HG03342 (cell line): ENCODE data around the gene PRM1.

Experiments used
- ATAC-seq: cut with Tn5 transposase; IDR thresholded peaks from one replicate; pipeline ENCODE4 v1.9.1; 2021; ENCODE audit warnings: mild to moderate bottlenecking, moderate library complexity; ENCODE audit not compliant: unreplicated experiment

The PRM1 gene

DNA sequence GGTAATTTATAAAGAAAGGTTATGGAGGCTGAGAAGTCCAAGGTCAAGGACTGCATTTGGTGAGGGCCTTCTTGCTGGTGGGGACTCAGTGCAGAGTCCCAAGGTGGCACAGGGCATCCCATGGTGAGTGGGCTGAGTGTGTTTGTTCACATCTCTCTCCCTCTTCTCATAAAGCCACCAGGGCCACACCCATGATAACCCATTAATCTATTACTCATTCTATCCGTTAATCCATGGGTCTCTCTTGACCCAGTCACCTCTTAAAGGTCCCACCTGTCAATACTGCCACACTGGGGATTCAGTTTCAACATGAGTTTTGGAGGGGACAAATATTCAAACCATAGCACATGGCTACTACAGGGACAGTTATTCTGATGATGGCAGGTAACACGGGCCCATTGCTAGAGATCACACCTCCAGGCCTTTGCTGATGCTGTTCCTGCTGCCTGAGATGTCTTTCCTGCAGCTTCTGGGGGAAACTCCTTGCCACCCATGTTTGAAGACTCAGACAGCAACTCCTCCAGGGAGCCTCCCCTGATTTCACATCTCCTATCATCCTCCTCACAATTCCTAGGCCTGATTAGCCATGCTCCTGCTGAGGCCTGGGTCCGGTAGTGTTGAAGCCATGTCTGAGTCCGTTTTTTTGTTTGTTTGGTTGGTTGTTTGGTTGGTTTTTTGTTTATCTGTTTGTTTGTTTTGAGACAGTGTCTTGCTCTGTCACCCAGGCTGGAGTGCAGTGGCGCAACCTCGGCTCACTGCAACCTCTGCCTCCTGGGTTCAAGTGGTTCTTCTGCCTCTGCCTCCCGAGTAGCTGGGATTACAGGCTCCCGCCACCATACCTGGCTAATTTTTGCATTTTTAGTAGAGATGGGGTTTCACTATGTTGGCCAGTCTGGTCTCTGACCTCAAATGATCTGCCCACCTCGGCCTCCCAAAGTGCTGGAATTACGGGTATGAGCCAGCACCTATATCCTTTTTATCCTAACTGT lies 41.2 kb downstream of the PRM1 start:
- no peak for ATAC-seq

DNA sequence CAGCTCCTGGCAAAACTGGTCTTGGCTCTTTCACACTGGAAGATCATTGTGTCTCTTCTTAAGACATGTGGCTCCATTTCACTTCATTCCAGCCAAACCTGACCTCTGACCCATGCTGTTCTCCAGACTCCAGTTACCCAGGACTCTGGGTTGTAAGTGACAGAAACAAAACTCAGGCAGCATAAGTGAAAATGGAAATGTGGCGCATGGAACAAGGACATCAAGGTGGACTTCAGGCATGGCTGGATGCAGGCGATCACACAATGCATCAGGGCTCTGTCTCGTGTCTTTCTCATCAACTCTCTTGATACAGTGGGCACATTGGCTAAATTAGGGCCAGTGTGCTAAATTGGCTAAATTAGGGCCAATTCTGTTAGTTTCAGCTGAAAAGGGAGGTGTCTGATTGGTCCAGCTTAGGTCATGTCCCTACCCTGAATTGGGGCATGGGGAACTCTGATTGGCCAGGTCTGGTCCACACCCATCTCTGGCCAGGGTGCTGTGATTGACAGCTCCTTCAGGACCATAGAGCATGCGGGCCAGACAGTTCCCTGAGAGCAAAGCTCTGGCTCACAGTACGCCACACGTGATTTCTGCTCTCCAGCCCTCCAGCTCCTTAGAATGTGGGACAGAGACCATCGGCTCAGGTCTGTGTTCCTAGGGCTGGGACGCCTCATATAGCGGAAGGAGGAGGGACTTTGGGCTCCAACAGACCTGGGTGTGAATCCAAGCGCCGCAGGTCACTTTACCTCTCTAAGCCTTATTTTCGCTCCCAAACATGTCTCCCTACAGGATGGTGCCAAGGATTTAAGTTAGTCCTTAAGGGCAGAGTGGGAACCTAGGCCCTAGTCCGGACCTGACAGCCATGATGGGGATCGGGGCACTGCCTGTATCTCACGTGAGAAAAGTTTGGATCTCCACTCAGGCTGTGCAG lies 42.6 kb downstream of the PRM1 start:
- no peak for ATAC-seq

DNA sequence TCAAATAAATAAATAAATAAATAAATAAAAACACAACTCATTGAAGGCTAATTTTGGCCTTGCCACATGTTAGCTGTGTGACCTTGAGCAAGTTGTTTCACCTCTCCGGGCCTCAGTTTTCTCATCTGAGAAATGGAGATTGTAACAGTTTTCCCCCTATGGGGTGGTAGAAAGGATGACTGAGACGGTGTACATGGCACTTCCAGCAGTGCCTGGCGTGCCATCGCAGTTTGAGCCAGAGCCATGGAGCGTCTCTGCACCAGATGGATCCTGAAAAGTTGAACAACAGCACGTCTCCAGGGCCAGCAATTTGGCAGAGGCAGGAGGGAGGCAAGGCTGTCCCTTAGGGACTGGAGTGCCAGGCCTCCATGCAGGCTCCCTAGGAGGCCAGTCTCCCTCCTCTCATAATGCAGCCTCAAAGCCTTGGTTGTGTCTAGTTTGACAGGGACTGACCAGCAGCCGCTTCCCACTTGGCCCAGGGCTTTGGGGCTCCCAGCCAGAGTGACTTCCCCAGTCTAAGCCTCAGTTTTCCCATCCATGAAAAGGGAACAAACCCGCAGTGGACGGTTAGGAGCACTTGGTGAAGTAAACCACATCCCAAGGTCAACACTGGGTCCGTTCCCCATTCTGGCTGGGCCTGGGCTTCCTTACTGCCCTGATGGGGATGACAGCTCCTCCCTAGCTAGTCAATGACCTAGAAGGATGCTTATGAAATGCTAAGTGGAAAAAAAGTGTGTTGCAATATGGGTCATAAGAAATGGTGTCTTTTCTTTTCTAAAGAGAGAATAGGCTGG lies 44.5 kb downstream of the PRM1 start:
- ATAC-seq, result no peak

DNA sequence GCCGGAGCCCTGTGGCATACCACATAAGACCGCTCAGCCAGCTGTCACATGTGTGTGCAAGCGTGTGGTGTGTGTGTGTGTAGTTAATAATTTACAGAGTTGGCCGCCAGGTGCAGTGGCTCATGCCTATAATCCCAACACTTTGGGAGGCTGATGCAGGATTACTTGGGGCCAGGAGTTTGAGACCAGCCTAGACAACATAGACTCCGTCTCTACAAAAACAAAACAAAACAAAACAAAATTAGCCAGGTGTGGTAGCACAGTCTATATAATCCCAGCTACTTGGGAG lies 45.5 kb downstream of the PRM1 start:
- no peak for ATAC-seq

DNA sequence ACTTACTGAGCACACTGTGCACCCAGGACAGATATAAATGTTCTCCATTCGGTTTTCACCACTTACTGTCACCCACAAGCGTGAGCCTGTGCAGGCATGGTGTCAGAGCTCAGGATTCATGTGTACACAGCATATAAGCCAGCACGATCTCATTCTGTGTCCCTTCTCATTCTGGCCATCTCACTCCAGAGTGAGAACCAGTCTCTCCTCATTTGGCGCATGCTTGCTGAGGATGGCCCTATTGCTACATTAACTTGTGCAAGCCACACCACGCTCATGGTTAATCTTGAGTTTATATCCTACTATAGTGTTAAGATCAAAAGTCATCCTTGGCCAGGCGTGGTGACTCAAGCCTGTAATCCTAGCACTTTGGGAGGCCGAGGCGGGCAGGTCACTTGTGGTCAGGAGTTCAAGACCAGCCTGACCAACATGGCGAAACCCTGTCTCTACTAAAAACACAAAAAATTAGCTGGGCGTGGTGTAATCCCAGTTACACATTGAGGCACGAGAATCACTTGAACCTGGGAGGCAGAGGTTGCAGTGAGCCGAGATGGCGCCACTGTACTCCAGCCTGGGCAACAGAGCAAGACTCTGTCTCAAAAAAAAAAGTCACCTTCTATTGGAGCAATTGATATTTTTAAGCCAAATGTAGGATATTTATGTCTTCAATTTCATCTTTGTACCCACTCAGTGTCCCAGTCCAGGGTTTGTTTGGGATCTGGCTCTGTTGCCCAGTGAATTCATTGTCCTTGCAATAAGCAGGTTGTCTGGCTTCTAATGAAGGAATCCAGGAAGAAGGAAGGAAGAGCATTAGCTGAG lies 46.0 kb downstream of the PRM1 start:
- no peak for ATAC-seq

DNA sequence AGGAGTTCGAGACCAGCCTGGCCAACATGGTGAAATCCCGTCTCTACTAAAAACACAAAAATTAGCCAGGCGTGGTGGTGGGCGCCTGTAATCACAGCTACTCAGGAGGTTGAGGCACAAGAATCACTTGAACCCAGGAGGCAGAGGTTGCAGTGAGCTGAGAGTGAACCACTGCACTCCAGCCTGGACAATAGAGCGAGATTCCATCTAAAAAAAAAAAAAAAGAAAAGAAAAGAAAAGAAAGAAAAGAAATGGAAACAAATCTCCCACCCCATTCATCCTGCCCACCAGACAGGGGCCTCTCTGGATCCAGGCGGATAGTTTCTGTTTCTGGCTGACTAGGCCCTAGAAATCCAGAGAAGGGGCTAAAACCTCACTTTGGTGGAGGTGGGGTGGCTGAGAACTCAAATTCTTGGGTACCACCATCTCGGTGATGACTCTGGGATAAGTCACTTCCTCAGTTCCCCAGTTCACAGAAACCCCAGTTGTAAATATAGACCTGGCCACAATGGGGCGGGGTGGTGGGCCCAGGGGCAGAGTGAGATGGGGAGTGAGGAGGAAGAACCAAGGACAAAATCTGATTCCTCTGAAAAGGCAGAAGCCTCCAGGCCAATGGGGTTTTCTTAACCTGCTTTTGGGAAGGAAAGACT lies 47.3 kb downstream of the PRM1 start:
- ATAC-seq, result no peak

DNA sequence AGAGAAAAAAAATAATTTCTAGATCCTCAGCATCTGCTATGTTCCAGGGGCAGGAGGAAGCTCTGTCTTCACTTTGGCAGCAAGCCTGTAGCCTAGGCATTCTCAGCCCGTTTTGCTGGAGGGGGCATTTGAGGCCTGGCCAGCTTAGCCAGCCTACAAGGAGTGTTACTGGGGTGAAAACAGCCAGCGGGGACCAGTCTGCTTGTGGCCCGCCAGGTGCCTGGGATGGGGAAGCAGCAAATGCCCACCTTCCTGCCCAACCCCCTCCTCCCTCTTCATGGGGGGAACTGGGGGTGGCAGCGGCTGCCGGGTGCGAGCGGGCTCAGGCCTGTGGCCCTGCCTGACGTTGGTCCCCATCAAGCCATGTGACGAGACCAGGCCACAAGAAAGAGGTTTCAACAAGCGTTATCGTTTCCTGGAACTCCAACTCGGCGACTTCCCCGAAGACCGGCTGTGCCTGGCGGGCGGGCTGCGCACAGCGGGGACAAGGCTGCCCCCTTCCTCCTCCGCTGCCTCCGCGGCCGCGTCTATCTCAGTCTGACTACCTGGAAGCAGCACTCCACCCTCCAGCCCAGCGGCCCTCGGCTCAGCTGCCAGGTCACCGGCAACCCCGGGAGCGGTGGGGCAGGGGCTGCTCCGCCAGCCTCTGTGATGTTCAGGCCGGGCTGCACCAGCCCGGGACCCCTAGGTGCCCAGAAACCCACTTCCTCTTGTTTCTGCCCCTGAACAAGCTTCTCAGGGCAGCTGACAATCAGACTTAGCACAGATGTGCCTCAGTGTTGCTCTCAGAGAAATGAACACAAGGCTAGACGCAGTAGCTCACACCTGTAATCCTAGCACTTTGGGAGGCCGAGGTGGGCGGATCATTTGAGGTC lies 48.0 kb downstream of the PRM1 start:
- ATAC-seq, result peak; percentile 56

DNA sequence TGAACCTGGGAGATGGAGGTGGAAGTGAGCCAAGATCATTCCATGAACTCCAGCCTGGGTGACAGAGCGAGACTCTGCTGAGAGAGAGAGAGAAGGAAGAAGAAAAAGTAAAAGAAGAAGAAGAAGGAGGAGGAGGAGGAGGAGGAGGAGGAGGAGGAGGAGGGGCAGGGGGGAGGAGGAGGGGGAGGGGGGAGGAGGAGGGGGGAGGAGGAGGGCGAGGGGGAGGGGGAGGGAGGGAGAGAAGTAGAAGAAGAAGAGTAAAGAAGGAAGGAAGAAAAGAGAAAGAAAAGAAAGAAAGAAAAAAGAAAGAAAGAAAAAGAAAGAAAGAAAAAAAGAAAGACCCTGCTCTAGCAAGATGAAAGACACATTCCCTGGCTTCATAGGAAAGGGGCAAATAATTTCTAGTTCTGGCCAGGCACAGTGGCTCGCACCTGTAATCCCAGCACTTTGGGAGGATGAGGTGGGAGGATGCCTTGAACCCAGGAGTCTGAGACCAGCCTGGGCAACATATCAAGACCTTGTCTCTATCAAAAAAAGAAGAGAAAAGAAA lies 48.8 kb downstream of the PRM1 start:
- ATAC-seq, result no peak

DNA sequence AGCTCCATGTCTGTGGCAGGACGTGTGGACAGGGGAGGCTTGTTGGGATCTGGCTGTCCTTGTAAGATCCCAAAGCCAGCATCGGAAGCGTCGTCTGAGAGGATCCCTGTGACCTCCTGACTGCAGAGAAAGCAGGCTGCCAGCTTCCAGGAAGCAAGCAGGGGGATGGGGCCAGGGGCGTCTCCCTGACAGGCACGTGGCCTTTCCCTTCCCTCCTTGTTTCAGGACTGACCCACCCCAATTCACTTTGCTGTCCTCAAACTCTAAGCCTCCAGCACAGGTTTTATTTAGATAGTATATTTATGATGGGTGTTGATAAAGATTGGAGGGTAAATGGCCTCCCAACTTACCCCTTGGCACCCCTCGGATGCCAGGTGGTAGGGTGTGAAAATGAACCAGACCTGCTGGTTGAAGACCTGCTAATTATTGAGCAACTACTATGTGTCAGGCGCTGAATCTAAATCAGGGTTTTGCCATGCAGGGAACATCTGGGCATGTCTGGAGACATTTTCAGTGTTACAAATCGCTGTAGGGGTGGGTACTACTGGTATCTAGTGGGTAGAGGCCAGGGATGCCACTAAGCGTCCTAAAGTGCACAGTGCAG lies 49.7 kb downstream of the PRM1 start:
- no peak for ATAC-seq
